Medulla oblongata (tissue), 1 donor: ENCODE results near the gene MICALL1.

Experiments used
- DNase-seq: peaks from one replicate; pipeline ENCODE4 v3.0.0-alpha.2; 2015; ENCODE audit errors: extremely low spot score

MICALL1 gene

DNA sequence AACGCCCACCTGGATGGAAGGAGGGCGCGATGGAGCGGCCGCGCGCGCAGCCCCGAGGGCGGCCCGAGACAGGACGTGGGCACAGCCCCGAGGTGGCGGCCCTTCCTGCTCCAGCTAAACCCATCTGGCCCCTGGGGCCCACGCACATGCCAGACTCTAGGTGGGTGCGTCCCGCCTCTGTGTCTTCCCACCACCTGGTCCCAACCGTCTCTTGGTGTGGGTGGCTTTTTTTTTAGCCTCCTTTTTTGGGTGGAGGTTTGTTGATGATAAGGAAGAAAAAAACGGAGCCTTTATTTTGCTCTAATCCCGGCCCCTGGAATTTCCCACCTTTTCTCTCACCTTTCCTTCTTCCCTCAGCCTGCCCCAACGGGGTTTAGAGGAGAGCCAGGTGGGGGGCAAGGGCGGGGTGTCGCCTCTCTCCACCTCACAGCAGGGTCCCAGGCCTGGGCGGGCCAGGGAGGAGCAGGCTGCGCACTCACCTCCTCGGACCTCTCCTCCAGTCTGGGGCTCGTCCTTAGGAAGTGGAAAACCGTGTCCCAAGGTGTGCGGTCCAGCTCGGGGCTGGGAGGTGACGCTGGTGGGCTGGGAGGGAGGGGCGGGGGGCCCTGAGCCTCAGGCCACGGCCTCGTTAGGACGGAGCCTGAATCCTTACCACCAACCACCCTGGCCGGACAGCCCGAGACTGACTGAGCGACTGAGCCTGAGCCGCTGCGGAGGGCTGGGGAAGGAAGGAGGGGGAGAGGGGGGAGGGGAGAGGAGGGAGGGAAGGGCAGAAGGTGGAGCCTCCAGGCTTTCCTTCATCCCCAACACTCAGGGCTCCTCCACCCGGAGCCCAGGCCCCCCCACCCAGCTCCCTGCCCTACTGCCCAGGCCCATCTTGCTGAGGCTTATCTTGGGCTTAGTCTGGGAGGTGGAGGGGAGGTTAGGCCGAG, 78.0 kb downstream of the MICALL1 start, which contains the start of gene SOX10:
SOX10 (minus strand) TSS at position 696 of the 932 bp plus-strand sequence. CDS start 771 bp downstream, outside the sequence.
- peak; percentile 85 for DNase-seq

DNA sequence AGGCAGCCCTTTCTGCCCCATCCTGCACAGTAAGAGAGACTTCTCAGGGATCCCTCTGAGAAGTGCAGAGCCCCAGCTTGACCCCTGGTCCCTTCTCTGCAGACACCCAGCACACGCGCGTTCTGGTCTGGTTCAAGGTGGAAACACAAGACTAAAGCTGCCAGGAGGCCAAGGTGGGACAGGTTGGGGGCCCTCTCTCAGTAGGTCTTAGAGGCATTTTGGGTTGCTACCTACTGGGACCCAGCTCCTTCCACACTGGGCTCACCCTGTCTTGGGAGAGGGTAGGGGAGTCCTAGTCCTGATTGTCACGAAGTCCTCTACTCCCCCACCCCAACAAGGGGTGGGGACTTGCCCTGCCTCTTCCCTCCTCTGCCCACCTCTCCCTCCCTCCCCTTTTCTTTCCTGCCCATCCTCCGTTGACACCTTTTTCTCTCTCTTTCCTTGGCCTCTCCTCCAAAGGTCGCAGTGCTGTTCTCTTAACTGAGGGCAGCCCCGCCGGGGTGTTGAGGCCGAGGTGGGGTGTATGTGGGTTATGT, 79.0 kb downstream of the MICALL1 start:
- no peak for DNase-seq

DNA sequence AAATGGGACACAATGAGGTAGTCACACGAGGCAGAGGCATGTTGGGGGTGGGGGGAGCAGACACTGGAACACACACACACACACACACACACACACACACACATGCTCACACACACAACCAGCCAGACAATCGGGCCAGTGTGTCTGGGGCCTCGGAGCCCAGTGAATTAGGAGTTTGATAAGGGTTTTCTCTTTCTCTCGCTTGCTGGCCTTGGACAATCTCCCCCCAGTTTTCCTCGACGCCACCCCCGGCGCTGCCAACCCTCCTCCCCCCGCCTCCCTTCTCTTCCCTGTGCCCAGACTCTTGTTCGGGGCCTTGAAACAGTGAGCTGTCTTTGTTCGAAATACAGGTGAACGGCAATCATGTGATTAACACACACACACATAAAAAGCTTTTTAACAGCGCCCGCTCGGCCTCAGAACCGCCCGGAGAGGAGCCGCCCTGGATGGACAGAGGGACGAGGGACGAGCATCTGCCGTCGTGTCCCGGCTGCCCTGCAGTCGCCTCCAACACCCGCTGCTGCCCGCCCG, 79.7 kb downstream of the MICALL1 start:
- DNase-seq = peak; percentile 91

DNA sequence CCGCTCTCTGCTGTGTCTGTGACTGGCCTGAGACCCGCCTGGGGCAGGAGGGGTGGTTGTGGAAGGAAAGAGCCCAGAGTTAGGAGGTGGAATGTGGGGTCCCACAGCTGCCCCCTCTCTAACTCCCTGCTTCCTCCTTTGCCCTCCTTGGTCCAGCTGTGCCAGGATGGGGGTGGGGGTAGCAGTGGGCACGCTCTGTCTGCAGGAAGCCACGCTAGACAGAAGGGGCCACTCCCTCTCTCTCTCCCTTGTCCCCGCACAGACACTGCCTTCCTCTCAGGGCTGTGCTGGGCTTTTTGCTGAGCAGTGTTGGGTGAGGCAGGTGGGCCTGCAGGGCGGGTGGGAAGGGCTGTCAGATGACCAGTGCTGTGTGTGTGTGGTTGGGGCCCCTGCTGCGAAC, 80.3 kb downstream of the MICALL1 start:
- DNase-seq = no peak

DNA sequence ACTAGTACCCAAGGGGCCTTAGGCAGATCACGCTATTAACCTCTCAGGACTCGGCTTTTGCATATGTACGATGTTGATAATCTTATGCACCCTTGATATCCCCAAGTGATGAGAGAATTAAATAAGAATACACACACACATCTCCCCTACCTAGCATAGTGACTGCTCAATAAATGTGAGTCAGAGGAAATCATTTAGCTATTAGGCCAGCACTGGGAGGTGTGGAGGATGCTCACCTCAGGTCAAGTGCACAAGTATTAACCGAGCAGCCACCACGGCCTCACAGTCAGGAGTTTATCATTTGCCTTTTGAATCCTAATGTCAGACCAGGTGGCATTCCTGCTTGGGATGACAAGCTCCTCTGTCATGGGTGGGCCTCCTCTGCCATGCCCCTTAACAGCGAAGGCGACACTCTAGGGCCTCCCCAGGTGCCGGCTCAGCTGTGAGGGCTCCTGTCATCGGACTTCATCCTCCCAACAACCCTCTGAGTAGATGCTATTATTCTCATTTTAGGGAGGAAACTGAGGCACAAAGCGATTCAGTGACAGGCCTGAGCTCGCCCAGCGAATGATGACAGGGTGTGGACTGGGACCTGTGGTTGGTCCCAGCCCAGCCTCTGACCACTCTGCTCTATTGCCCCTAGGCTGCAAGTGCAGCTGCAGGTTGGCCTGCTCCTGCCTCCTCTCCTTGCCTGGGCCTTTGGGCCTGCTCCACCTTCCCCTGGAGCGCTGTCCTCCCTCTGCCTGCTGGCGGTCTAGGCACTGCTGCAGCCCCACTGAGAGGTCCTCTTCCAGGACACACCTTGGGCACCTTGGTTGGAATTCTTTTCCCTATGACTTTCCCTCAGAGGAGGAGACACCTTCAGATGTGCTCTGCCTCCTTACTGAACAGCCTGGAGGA, 83.3 kb downstream of the MICALL1 start:
- no peak for DNase-seq

DNA sequence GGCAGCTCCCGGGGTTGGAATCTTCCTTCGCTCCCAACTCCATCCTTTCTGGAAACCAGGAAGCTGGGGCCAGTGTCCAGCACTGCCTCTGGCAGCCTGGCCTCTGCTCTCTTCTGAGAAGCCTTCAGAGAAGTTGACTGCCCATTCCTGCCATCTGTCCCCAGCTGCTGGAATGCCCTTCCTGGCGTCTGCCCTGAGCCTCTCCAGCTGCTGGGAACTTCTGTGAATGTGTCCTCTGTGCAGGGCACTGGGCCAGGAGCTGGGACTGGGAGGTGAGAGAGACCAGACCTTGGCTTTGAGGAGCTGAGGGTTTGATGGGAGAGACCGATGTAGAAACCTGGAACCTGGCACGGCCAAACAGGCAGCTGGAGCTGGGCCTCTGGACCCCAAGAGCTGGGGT, 84.2 kb downstream of the MICALL1 start:
- no peak for DNase-seq

DNA sequence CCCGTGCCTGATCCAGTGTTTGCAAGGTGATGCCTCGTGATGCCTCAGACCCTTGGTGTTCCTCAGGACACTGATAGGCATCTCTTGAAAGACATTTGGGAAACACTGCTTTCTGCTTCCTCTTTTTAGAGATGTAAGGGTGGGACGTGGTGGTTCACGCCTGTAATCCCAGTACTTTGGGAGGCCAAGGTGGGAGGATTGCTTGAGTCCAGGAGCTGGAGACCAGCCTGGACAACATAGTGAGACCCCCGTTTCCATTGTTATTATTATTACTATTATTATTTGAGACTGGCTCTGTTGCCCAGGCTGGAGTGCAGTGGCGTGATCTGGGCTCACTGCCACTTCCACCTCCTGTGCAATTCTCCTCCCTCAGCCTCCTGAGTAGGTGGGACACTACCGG, 84.8 kb downstream of the MICALL1 start:
- DNase-seq = no peak

DNA sequence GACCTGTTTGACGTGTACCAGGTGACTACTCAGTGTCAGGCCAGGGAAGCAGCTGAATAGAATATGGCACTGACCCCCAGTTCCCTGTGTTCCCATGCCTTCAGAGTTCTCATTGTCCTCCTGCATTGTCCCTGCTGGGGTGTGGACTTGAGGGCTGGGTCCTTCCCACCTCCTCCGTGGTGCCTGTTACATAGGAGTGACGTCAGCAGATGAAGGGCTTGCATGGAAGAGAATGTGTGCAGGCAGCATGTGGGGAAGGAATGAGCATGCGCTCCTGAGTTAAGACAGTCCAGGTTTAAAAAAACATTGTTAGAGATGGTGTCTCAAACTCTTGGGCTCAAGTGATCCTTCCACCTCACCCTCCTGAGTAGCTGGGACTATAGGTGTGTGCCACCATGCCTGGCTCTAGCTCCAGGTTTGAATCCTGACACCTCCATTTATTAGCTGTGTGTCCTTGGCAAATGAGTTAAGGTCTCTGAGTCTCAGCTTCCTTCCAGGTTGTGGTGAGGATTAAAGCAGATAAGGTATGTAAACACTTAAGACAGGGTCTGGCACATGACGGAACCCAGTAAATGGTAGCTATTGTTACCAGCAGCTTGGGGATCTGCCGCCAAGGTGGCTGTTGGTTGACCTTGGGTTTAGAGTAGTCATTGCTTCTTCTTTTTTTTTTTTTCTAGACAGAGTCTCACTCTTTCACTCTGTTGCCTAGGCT, 85.8 kb downstream of the MICALL1 start:
- no peak for DNase-seq
